HL-60 (cell line): ENCODE results near the gene CBARP.

Experiments
- GABPA ChIP-seq: IDR thresholded peaks from 2 replicates; pipeline ENCODE4 v1.6.1; 2012; ENCODE audit warnings: low read depth
- POLR2AphosphoS5 ChIP-seq: IDR thresholded peaks from 2 replicates; pipeline ENCODE4 v1.6.1; 2012; ENCODE audit warnings: low read depth
- TF ChIP-seq, protein P1 (sequence below): IDR thresholded peaks from one replicate; pipeline ENCODE4 v1.5.1; 2011; ENCODE audit warnings: low read length, control low read depth, inconsistent platforms; ENCODE audit not compliant: insufficient read depth
- TF ChIP-seq, protein P2 (sequence below): IDR thresholded peaks from 2 replicates; pipeline ENCODE4 v1.6.1; 2012; ENCODE audit warnings: low read depth; ENCODE audit not compliant: insufficient replicate concordance

DNA sequence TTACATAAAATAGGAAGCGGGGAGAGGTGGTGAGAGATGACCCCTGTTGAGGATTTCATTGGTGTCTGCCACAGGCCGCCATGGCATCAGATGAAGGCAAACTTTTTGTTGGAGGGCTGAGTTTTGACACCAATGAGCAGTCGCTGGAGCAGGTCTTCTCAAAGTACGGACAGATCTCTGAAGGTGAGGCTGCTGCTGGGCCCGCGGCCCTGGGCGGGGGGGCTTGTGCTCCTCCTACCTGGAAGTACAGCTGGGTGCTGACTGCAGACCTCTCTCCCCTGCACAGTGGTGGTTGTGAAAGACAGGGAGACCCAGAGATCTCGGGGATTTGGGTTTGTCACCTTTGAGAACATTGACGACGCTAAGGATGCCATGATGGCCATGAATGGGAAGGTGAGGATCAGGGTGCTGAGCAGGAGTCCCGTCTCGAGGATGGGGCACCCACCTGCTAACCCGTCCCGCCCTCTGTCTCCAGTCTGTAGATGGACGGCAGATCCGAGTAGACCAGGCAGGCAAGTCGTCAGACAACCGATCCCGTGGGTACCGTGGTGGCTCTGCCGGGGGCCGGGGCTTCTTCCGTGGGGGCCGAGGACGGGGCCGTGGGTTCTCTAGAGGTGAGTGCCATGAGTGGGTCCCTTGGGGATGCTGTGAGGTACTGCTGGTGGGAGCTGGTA lies 33.2 kb upstream of the CBARP start:
- TF ChIP-seq, protein P1, sequence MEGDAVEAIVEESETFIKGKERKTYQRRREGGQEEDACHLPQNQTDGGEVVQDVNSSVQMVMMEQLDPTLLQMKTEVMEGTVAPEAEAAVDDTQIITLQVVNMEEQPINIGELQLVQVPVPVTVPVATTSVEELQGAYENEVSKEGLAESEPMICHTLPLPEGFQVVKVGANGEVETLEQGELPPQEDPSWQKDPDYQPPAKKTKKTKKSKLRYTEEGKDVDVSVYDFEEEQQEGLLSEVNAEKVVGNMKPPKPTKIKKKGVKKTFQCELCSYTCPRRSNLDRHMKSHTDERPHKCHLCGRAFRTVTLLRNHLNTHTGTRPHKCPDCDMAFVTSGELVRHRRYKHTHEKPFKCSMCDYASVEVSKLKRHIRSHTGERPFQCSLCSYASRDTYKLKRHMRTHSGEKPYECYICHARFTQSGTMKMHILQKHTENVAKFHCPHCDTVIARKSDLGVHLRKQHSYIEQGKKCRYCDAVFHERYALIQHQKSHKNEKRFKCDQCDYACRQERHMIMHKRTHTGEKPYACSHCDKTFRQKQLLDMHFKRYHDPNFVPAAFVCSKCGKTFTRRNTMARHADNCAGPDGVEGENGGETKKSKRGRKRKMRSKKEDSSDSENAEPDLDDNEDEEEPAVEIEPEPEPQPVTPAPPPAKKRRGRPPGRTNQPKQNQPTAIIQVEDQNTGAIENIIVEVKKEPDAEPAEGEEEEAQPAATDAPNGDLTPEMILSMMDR, result no peak
- TF ChIP-seq, protein P2, sequence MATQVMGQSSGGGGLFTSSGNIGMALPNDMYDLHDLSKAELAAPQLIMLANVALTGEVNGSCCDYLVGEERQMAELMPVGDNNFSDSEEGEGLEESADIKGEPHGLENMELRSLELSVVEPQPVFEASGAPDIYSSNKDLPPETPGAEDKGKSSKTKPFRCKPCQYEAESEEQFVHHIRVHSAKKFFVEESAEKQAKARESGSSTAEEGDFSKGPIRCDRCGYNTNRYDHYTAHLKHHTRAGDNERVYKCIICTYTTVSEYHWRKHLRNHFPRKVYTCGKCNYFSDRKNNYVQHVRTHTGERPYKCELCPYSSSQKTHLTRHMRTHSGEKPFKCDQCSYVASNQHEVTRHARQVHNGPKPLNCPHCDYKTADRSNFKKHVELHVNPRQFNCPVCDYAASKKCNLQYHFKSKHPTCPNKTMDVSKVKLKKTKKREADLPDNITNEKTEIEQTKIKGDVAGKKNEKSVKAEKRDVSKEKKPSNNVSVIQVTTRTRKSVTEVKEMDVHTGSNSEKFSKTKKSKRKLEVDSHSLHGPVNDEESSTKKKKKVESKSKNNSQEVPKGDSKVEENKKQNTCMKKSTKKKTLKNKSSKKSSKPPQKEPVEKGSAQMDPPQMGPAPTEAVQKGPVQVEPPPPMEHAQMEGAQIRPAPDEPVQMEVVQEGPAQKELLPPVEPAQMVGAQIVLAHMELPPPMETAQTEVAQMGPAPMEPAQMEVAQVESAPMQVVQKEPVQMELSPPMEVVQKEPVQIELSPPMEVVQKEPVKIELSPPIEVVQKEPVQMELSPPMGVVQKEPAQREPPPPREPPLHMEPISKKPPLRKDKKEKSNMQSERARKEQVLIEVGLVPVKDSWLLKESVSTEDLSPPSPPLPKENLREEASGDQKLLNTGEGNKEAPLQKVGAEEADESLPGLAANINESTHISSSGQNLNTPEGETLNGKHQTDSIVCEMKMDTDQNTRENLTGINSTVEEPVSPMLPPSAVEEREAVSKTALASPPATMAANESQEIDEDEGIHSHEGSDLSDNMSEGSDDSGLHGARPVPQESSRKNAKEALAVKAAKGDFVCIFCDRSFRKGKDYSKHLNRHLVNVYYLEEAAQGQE, result no peak
- TF ChIP-seq POLR2AphosphoS5, result no peak; the same call in none of the 2 replicates
- TF ChIP-seq GABPA, result no peak
